GM12878 (cell line): Measurements from ENCODE around the gene TMEM212. TPM values are rescaled to one million over a fixed set of nuclear protein-coding genes. Genes with fewer than 3 reads are reported as not detected.

Source experiments
- ATAC-seq: fragments of 200-7000 bp; cut with Tn5 transposase; 3 replicates; pipeline ENCODE4 v1.9.1; 2020; ENCODE audit warnings: mild to moderate bottlenecking, moderate library complexity
- BruUV-seq: library from RNA; stranded (reverse); fragments of 400-500 nt; replicated peaks from 2 replicates; lab custom pipeline; 2021; lab: Mats Ljungman, UMichigan
- CTCF ChIA-PET: fragments of 300-600 bp; sonication (Branson Sonifier 250); formaldehyde crosslinking; extraction: SDS; loops from one replicate; lab custom pipeline; 2021; ENCODE audit warnings: inconsistent platforms; lab: Yijun Ruan, JAX
- POLR2A ChIA-PET: fragments of 350-600 bp; formaldehyde crosslinking; extraction: SDS; loops from one replicate; lab custom pipeline; 2021; ENCODE audit warnings: inconsistent platforms; lab: Charles Lee
- RAD21 ChIA-PET: fragments of 300-600 bp; sonication (Branson Sonifier 250); formaldehyde crosslinking; loops from one replicate; lab custom pipeline; 2023; ENCODE audit warnings: antibody characterized with exemption; ENCODE audit not compliant: unreplicated experiment; lab: Charles Lee
- SMC1A ChIA-PET: fragments of 300-600 bp; sonication (Branson Sonifier 250); formaldehyde crosslinking; loops from one replicate; lab custom pipeline; 2023; ENCODE audit not compliant: unreplicated experiment, uncharacterized antibody; lab: Charles Lee
- DNase-seq: peaks from one replicate; pipeline ENCODE4 v3.0.0-alpha.2; 2011; ENCODE audit warnings: low read depth, low spot score
- FAIRE-seq: peaks from 3 replicates; lab custom pipeline; 2011; peaks lifted over from hg19 to GRCh38; lab: Jason Lieb, UNC
- H2AFZ ChIP-seq: 2 replicates; pipeline ENCODE4 v1.6.0; 2011; ENCODE audit warnings: low read depth, low read length, control low read depth; ENCODE audit not compliant: control insufficient read depth
- H3K27ac ChIP-seq: 2 replicates; pipeline ENCODE4 v1.5.1; 2011; ENCODE audit warnings: control low read depth; ENCODE audit not compliant: control insufficient read depth, insufficient read depth
- H3K27me3 ChIP-seq, 2 experiments: replicated peaks in 1 of 2; 2 replicates each; pipeline versions ENCODE4 v1.6.0 to v1.6.1; 2011; ENCODE audit warnings: low read length in 1 of 2; ENCODE audit not compliant: control insufficient read depth in 2 of 2, insufficient read depth in 2 of 2
- H3K36me3 ChIP-seq, 2 experiments: 2 replicates each; pipeline ENCODE4 v1.5.1; 2011; ENCODE audit warnings: low read length in 1 of 2; ENCODE audit not compliant: control insufficient read depth in 2 of 2, insufficient read depth in 2 of 2
- H3K4me1 ChIP-seq: 2 replicates; pipeline ENCODE4 v1.6.1; 2011; ENCODE audit warnings: mild to moderate bottlenecking, low read length, moderate library complexity, mixed read lengths; ENCODE audit not compliant: control insufficient read depth, insufficient read depth
- H3K4me2 ChIP-seq: 2 replicates; pipeline ENCODE4 v1.6.0; 2011; ENCODE audit warnings: control low read depth; ENCODE audit not compliant: control insufficient read depth, insufficient read depth
- H3K4me3 ChIP-seq: fragments of 200-600 bp; sonication (generic); 2 replicates; pipeline ENCODE4 v1.5.1; 2016
- H3K79me2 ChIP-seq: 2 replicates; pipeline ENCODE4 v1.6.0; 2011; ENCODE audit warnings: low read length; ENCODE audit not compliant: control insufficient read depth, insufficient read depth
- H3K9ac ChIP-seq: 2 replicates; pipeline ENCODE4 v1.8.0; 2011; ENCODE audit warnings: low read length, control low read depth, mixed read lengths; ENCODE audit not compliant: control insufficient read depth, insufficient read depth
- H3K9me3 ChIP-seq: replicated peaks from 3 replicates; pipeline ENCODE4 v1.5.1; 2011; ENCODE audit warnings: mild to moderate bottlenecking, low read length; ENCODE audit not compliant: control insufficient read depth, insufficient read depth
- H4K20me1 ChIP-seq: 2 replicates; pipeline ENCODE4 v1.6.0; 2011; ENCODE audit not compliant: control insufficient read depth, insufficient read depth
- BHLHE40 ChIP-seq, 2 experiments: fragments of 450-650 bp in 1 of 2; IDR thresholded peaks; 2 replicates each; pipeline ENCODE4 v1.6.1; 2011 to 2017; ENCODE audit warnings: low read depth in 2 of 2, borderline replicate concordance in 1 of 2, improper control_type of control experiment in 1 of 2, low read length in 1 of 2, mild to moderate bottlenecking in 1 of 2
- CHD1 ChIP-seq: IDR thresholded peaks from 2 replicates; pipeline ENCODE4 v1.6.1; 2012; ENCODE audit warnings: low read depth, low read length, improper control_type of control experiment
- CHD4 ChIP-seq: fragments of 200-600 bp; sonication (generic); IDR thresholded peaks from 2 replicates; pipeline ENCODE4 v1.6.1; 2016; ENCODE audit warnings: mild to moderate bottlenecking
- ESRRA ChIP-seq: IDR thresholded peaks from 2 replicates; pipeline ENCODE4 v1.6.1; 2012; ENCODE audit warnings: mild to moderate bottlenecking, low read length, improper control_type of control experiment
- FOS ChIP-seq: IDR thresholded peaks from 3 replicates; pipeline ENCODE4 v1.6.1; 2011; ENCODE audit warnings: borderline replicate concordance; ENCODE audit not compliant: insufficient read length; ENCODE audit errors: extremely low read depth
- GATAD2B ChIP-seq: fragments of 450-650 bp; conservative IDR thresholded peaks from 2 replicates; pipeline ENCODE4 v1.6.1; 2017; ENCODE audit warnings: low read depth, mild to moderate bottlenecking, moderate library complexity
- HCFC1 ChIP-seq: fragments of 150-350 bp; IDR thresholded peaks from 2 replicates; pipeline ENCODE4 v1.6.1; 2014; ENCODE audit warnings: low read length
- HDGF ChIP-seq: fragments of 450-650 bp; IDR thresholded peaks from 2 replicates; pipeline ENCODE4 v1.6.1; 2016; ENCODE audit warnings: antibody characterized with exemption
- JUND ChIP-seq: IDR thresholded peaks from 2 replicates; pipeline ENCODE4 v1.6.1; 2012; ENCODE audit warnings: low read depth, mild to moderate bottlenecking, low read length, improper control_type of control experiment, moderate library complexity
- MLLT1 ChIP-seq: fragments of 450-650 bp; IDR thresholded peaks from 2 replicates; pipeline ENCODE4 v1.6.1; 2016; ENCODE audit warnings: mild to moderate bottlenecking
- RAD51 ChIP-seq: fragments of 450-650 bp; IDR thresholded peaks from 2 replicates; pipeline ENCODE4 v1.6.1; 2016; ENCODE audit warnings: moderate library complexity, mild to moderate bottlenecking, inconsistent platforms
- RB1 ChIP-seq: fragments of 450-650 bp; formaldehyde crosslinking; IDR thresholded peaks from 2 replicates; pipeline ENCODE4 v1.6.1; 2017; ENCODE audit warnings: mild to moderate bottlenecking, borderline replicate concordance
- SMAD1 ChIP-seq: fragments of 450-650 bp; IDR thresholded peaks from 2 replicates; pipeline ENCODE4 v1.6.1; 2018; ENCODE audit warnings: mild to moderate bottlenecking, low read depth; ENCODE audit not compliant: partially characterized antibody
- SMARCA5 ChIP-seq: fragments of 450-650 bp; IDR thresholded peaks from 2 replicates; pipeline ENCODE4 v1.6.1; 2017; ENCODE audit warnings: mild to moderate bottlenecking
- TAF1 ChIP-seq: IDR thresholded peaks from 2 replicates; pipeline ENCODE4 v1.6.1; 2011; ENCODE audit warnings: mild to moderate bottlenecking, low read depth, low read length, borderline replicate concordance
- TCF12 ChIP-seq: IDR thresholded peaks from 2 replicates; pipeline ENCODE4 v1.6.1; 2011; ENCODE audit warnings: low read depth, mild to moderate bottlenecking, low read length
- YBX1 ChIP-seq: fragments of 450-650 bp; IDR thresholded peaks from 2 replicates; pipeline ENCODE4 v1.6.1; 2016; ENCODE audit warnings: antibody characterized with exemption
- ZBED1 ChIP-seq: IDR thresholded peaks from 2 replicates; pipeline ENCODE4 v1.6.1; 2016; ENCODE audit warnings: borderline replicate concordance
- ZNF207 ChIP-seq: fragments of 450-650 bp; IDR thresholded peaks from 2 replicates; pipeline ENCODE4 v1.6.1; 2014; ENCODE audit warnings: antibody characterized with exemption, mild to moderate bottlenecking, borderline replicate concordance
- ZNF24 ChIP-seq: fragments of 450-650 bp; IDR thresholded peaks from 2 replicates; pipeline ENCODE4 v1.6.1; 2017; ENCODE audit warnings: antibody characterized with exemption, mild to moderate bottlenecking
- ZNF274 ChIP-seq: IDR thresholded peaks from one replicate; pipeline ENCODE4 v1.8.0; 2011; ENCODE audit not compliant: insufficient read length, insufficient read depth
- WGBS: methylation state at CpG from one replicate; pipeline ENCODE4 v1.1.6; 2016; ENCODE audit warnings: low lambda C conversion rate; ENCODE audit not compliant: insufficient replicate concordance, insufficient coverage; ENCODE audit errors: missing lambda C conversion rate; 5-methylcytosine and 5-hydroxymethylcytosine counted together
- in situ Hi-C: fragments of 300-500 bp; cut with MboI; formaldehyde crosslinking; loops from 9 replicates; pipeline ENCODE4 v1.14.3; 2018; ENCODE audit warnings: mixed read lengths
- intact Hi-C: fragments of 100-400 bp; cut with micrococcal nuclease; formaldehyde crosslinking; loops from one replicate; pipeline ENCODE4 v1.14.2; 2022; ENCODE audit not compliant: unreplicated experiment
- polyA plus RNA-seq, 11 experiments: library from polyadenylated mRNA; depleted of rRNA in 4 of 11; unstranded in 6 of 11; stranded (reverse) in 5 of 11; fragments of >200 nt; fragmentation: Nextera tagmentation in 4 of 11; fragmentation: Illumina TruSeq in 1 of 11; extraction: Ambion mirVana in 4 of 11; extraction: Trizol in 1 of 11; gene quantifications; 1 replicate in 1 of 11; 2 replicates in 10 of 11; pipeline versions ENCODE4 v1.2.1 to v1.2.3, GENCODE V29; 2011 to 2016; ENCODE audit warnings: inconsistent platforms in 2 of 11, missing spikeins in 2 of 11, low read depth in 1 of 11
- total RNA-seq, 4 experiments: library from RNA; depleted of rRNA in 3 of 4; stranded (reverse); fragments of >200 nt in 3 of 4; fragmentation: Illumina TruSeq in 1 of 4; extraction: Trizol in 1 of 4; gene quantifications; 2 replicates each; pipeline versions ENCODE4 v1.2.1 to v1.2.3, GENCODE V29; 2013 to 2021
- TF ChIP-seq, protein P1 (sequence below): fragments of 450-650 bp; conservative IDR thresholded peaks from 2 replicates; pipeline ENCODE4 v1.6.1; 2017; ENCODE audit warnings: mild to moderate bottlenecking, moderate library complexity

TMEM212 gene
- total and polyA plus RNA-seq, 10 of the 15 experiments (the other 5 are each of a cell fraction or from before 2014, with no cell fraction given) = not detected

DNA sequence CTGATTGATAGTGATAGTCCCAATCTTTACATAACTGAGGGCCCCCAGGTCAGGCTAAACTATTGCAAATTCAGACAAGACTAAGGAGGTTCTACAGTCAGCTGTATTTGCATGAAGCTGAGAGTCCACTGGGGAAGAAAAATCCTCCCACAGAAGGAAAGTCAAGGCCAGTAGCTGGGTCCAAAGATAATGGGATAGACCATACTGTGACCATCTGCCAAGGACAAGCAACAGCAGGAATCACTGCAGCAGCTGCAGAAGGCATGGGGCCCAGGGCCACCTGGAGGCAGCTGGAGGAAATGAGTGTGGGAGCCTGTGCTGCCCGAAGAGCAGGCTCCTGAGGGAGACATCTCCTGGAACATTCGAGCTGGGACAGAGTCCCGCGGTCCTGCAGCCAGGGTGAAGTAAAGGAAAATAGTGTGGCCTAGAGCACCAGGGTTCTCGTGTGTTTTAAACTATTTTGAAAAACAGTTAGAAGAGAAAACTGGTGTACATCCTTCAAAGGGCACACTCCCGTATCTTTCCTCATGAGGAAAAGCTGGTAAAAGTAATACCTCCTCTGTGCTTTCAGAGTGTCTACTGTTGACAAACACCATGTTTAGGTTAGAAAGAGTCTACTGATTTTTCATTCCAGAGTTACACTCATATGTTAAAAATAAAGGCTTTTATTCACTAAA lies 13.2 kb upstream of the TMEM212 start:
- CTCF ChIA-PET = interaction anchor here (0.6 to 11.8 kb wide), 61 partner anchors 9 to 962 kb away, joined by 3 to 274 read pairs (median 5); partner anchors contain the start of gene PLD1
- SMC1A ChIA-PET = interaction anchor here (0.6 to 8.9 kb wide), 52 partner anchors 8 to 868 kb away, joined by 3 to 154 read pairs (median 6); partner anchors contain the start of gene PLD1
- Histone ChIP-seq H3K27me3 (no peaks in the 10 kb centered on the region; a peak in 1 of 4 replicates), H4K20me1 (no peaks in the 10 kb centered on the region), H3K36me3 (no peaks in the 10 kb centered on the region), H3K4me2 (no peak overlapping the region), H3K79me2 (no peaks in the 10 kb centered on the region), H3K9me3 (no peaks in the 10 kb centered on the region), H3K9ac (no peak overlapping the region), H2AFZ (no peak overlapping the region), H3K27ac (no peak overlapping the region), H3K4me1 (no peaks in the 10 kb centered on the region), H3K4me3 (no peak overlapping the region)
- no peak for FAIRE-seq
- intact Hi-C loops (loop anchor here (1.0 to 10.0 kb wide), 7 partner anchors 13 to 785 kb away; no protein-coding TSS in a partner anchor), in situ Hi-C loops (no loop called here)
- RAD21 ChIA-PET = interaction anchor here (0.7 to 13.1 kb wide), 32 partner anchors 8 to 512 kb away, joined by 3 to 333 read pairs (median 6); partner anchors contain the start of gene PLD1
- DNase-seq = no peak
- ATAC-seq = peak; percentile 85
- no TSS peak for BruUV-seq
- 11% methylated on average over 6 of the region's 6 CpGs for WGBS
- POLR2A ChIA-PET = interaction anchor here (0.5 to 4.1 kb wide), 15 partner anchors 12 to 216 kb away, joined by 3 to 26 read pairs (median 16); partner anchors contain the start of gene PLD1
- TF ChIP-seq RAD51 (no peak), MLLT1 (no peak), CHD4 (no peak), JUND (no peak), ZNF207 (no peak), SMAD1 (no peak), HDGF (no peak), ZNF24 (peak; percentile 65), HCFC1 (no peak), CHD1 (no peak), BHLHE40 (IDR thresholded peaks at IDR 0.05; ENCODE audit: borderline replicate concordance in 1 of 2, low read depth in 2 of 2, low read length in 1 of 2) (0 out of 4 replicates have a peak, but pooled peaks of 1 of the 2 experiments have one; percentile 16), TAF1 (no peak), ZNF274 (no peak), ZBED1 (no peak), SMARCA5 (peak; percentile 85; the same call in 1 of the 2 replicates), TCF12 (peak; percentile 53; the same call in 1 of the 2 replicates), YBX1 (no peak), GATAD2B (peak; percentile 62), RB1 (no peak), ESRRA (no peak), FOS (no peak)
- TF ChIP-seq, protein P1, sequence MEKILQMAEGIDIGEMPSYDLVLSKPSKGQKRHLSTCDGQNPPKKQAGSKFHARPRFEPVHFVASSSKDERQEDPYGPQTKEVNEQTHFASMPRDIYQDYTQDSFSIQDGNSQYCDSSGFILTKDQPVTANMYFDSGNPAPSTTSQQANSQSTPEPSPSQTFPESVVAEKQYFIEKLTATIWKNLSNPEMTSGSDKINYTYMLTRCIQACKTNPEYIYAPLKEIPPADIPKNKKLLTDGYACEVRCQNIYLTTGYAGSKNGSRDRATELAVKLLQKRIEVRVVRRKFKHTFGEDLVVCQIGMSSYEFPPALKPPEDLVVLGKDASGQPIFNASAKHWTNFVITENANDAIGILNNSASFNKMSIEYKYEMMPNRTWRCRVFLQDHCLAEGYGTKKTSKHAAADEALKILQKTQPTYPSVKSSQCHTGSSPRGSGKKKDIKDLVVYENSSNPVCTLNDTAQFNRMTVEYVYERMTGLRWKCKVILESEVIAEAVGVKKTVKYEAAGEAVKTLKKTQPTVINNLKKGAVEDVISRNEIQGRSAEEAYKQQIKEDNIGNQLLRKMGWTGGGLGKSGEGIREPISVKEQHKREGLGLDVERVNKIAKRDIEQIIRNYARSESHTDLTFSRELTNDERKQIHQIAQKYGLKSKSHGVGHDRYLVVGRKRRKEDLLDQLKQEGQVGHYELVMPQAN = no peak
